Measurements from ENCODE around the gene VGF.

VGF gene

GRCh38 chr7:101159696-101160674 lies 5.4 kb downstream of the VGF start:
- H3K4me3 ChIP-seq (ENCODE audit: low read depth in 1 of 2, low read length in 2 of 2): no peak overlapping the region
- H4K20me1 ChIP-seq (ENCODE audit: insufficient read depth, low read length): peaks cover 10% of the 10 kb centered on the region
- H3K4me2 ChIP-seq (ENCODE audit: insufficient read depth, low read length): no peak overlapping the region
- H3K79me2 ChIP-seq (ENCODE audit: insufficient read depth, low read length): peaks cover 13% of the 10 kb centered on the region
- H3K9me3 ChIP-seq (ENCODE audit: insufficient read depth, low read length, severe bottlenecking): no peaks in the 10 kb centered on the region
- no peak overlapping the region for H2AFZ ChIP-seq (ENCODE audit: low read depth, low read length)
- no peaks in the 10 kb centered on the region for H3K27me3 ChIP-seq (ENCODE audit: insufficient read depth, low read length, poor library complexity)
- H3K36me3 ChIP-seq (ENCODE audit: insufficient read depth, low read length): peaks cover 32% of the 10 kb centered on the region
- TF ChIP-seq EZH2 (IDR thresholded peaks at IDR 0.05; ENCODE audit: borderline replicate concordance, low read depth, low read length, severe bottlenecking): no peak
- H3K9ac ChIP-seq (ENCODE audit: low read depth, low read length): no peak overlapping the region
- DNase-seq (no peak), ATAC-seq (ENCODE audit: insufficient read depth, low read depth) (no peak)
- H3K4me1 ChIP-seq (ENCODE audit: insufficient read depth, low read length): peaks cover 41% of the 10 kb centered on the region
- no peak overlapping the region for H3K27ac ChIP-seq (ENCODE audit: low read length)

DNA sequence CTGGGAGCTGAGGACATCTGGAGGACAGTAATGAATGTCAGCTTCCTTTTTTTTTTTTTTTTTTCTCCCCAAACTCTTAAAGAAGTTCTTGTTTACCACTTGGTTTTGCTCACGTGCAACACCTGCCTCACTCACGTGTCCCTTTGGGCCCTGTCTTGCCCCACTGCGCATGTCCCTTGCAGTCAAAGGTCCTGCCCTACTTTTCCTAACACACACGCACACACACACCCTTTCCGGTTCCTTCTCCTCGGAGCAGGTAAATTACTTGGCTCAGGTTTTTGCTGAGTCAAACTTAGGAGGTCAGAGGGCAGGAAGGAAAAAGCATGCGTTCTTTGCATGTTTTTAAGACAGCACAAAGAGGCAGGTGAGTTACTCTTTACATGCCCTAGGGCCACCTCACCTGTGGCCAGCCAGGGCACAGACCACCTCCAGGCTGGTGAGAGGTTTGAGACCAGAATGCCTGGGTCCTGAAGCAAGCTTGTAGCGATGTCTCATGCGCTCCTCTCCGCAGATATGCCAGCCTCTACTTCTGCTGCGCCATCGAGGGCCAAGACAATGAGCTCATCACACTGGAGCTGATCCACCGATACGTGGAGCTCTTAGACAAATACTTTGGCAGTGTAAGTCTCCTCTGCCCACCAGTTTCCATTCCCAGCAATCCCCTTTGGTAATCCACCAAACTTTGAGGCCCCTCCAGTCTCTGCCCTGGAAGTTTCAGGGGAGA lies 8.3 kb downstream of the VGF start:
- DNase-seq (no peak), ATAC-seq (ENCODE audit: insufficient read depth, low read depth) (no peak)
- Histone ChIP-seq H3K36me3 (ENCODE audit: insufficient read depth, low read length) (peaks cover 32% of the 10 kb centered on the region), H3K27ac (ENCODE audit: low read length) (no peak overlapping the region), H3K79me2 (ENCODE audit: insufficient read depth, low read length) (peaks cover 14% of the 10 kb centered on the region), H3K4me1 (ENCODE audit: insufficient read depth, low read length) (peaks cover 18% of the 10 kb centered on the region), H3K9ac (ENCODE audit: low read depth, low read length) (no peak overlapping the region), H2AFZ (ENCODE audit: low read depth, low read length) (no peak overlapping the region), H3K4me3 (ENCODE audit: low read depth in 1 of 2, low read length in 2 of 2) (no peak overlapping the region), H3K4me2 (ENCODE audit: insufficient read depth, low read length) (no peak overlapping the region), H4K20me1 (ENCODE audit: insufficient read depth, low read length) (no peaks in the 10 kb centered on the region), H3K9me3 (ENCODE audit: insufficient read depth, low read length, severe bottlenecking) (no peaks in the 10 kb centered on the region), H3K27me3 (ENCODE audit: insufficient read depth, low read length, poor library complexity) (no peaks in the 10 kb centered on the region)
- TF ChIP-seq, protein P1, sequence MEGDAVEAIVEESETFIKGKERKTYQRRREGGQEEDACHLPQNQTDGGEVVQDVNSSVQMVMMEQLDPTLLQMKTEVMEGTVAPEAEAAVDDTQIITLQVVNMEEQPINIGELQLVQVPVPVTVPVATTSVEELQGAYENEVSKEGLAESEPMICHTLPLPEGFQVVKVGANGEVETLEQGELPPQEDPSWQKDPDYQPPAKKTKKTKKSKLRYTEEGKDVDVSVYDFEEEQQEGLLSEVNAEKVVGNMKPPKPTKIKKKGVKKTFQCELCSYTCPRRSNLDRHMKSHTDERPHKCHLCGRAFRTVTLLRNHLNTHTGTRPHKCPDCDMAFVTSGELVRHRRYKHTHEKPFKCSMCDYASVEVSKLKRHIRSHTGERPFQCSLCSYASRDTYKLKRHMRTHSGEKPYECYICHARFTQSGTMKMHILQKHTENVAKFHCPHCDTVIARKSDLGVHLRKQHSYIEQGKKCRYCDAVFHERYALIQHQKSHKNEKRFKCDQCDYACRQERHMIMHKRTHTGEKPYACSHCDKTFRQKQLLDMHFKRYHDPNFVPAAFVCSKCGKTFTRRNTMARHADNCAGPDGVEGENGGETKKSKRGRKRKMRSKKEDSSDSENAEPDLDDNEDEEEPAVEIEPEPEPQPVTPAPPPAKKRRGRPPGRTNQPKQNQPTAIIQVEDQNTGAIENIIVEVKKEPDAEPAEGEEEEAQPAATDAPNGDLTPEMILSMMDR (IDR thresholded peaks at IDR 0.05; ENCODE audit: borderline replicate concordance, extremely low read depth, low read length, poor library complexity, severe bottlenecking): no peak
- no peak for TF ChIP-seq EZH2 (IDR thresholded peaks at IDR 0.05; ENCODE audit: borderline replicate concordance, low read depth, low read length, severe bottlenecking)

DNA sequence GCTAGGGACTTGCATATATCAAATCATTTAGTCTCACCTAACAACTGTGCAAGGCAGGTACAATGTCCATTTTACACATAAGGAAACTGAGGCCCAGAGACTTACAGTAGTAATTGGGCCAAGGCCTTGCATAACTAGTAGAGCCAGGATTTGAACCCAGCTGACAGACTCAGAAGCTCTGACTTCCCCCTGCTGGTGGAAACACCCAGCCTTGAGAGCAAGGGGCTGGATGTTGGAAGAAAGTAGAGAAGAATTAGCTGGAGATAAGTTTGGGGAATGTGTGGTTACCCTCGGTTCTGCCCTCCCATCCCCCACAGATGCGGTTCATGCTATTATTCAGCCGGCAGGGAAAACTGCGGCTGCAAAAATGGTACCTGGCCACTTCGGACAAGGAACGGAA lies 9.1 kb downstream of the VGF start:
- ATAC-seq (ENCODE audit: insufficient read depth, low read depth) (no peak), DNase-seq (no peak)
- TF ChIP-seq EZH2 (IDR thresholded peaks at IDR 0.05; ENCODE audit: borderline replicate concordance, low read depth, low read length, severe bottlenecking): no peak
- TF ChIP-seq, protein P1 (IDR thresholded peaks at IDR 0.05; ENCODE audit: borderline replicate concordance, extremely low read depth, low read length, poor library complexity, severe bottlenecking): peak; percentile 26
- no peak overlapping the region for H3K4me2 ChIP-seq (ENCODE audit: insufficient read depth, low read length)
- no peaks in the 10 kb centered on the region for H3K27me3 ChIP-seq (ENCODE audit: insufficient read depth, low read length, poor library complexity)
- H3K9me3 ChIP-seq (ENCODE audit: insufficient read depth, low read length, severe bottlenecking): no peaks in the 10 kb centered on the region
- H2AFZ ChIP-seq (ENCODE audit: low read depth, low read length): no peak overlapping the region
- H3K4me3 ChIP-seq (ENCODE audit: low read depth in 1 of 2, low read length in 2 of 2): no peak overlapping the region
- no peak overlapping the region for H3K9ac ChIP-seq (ENCODE audit: low read depth, low read length)
- H3K36me3 ChIP-seq (ENCODE audit: insufficient read depth, low read length): peaks cover 32% of the 10 kb centered on the region
- H3K4me1 ChIP-seq (ENCODE audit: insufficient read depth, low read length): peaks cover 17% of the 10 kb centered on the region
- no peaks in the 10 kb centered on the region for H4K20me1 ChIP-seq (ENCODE audit: insufficient read depth, low read length)
- H3K27ac ChIP-seq (ENCODE audit: low read length): no peak overlapping the region
- H3K79me2 ChIP-seq (ENCODE audit: insufficient read depth, low read length): peaks cover 14% of the 10 kb centered on the region

DNA sequence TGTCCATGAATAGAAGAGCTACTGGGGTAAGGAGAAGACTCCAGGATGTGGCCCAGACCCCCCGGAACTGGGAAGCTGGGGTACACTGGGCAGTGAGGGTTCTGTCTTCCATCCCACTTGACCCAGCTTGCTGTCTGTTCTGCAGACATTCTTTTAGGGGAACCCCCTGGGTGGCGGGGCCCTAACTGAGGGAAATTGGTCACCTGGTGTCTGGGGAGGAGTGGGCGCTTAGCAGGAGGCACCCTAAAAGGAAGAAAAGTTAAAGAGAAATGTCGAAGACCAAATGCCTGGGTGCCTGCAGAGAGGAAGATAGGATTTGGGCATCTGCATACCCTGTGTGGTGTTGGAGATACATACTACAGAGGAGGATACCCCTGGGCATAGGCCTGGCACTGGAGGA lies 10.1 kb downstream of the VGF start:
- H3K9me3 ChIP-seq (ENCODE audit: insufficient read depth, low read length, severe bottlenecking): no peaks in the 10 kb centered on the region
- peak overlapping the region; percentile 78 for H3K9ac ChIP-seq (ENCODE audit: low read depth, low read length)
- H3K27ac ChIP-seq (ENCODE audit: low read length): peak overlapping the region; percentile 64
- H4K20me1 ChIP-seq (ENCODE audit: insufficient read depth, low read length): no peaks in the 10 kb centered on the region
- peaks cover 14% of the 10 kb centered on the region for H3K79me2 ChIP-seq (ENCODE audit: insufficient read depth, low read length)
- no peaks in the 10 kb centered on the region for H3K27me3 ChIP-seq (ENCODE audit: insufficient read depth, low read length, poor library complexity)
- peak overlapping the region; percentile 48 to 63; a peak in 3 of 4 replicates for H3K4me3 ChIP-seq (ENCODE audit: low read depth in 1 of 2, low read length in 2 of 2)
- peak overlapping the region; percentile 62; the same call in 1 of the 2 replicates for H2AFZ ChIP-seq (ENCODE audit: low read depth, low read length)
- H3K4me1 ChIP-seq (ENCODE audit: insufficient read depth, low read length): peaks cover 17% of the 10 kb centered on the region
- ATAC-seq (ENCODE audit: insufficient read depth, low read depth) (no peak), DNase-seq (no peak)
- TF ChIP-seq EZH2 (IDR thresholded peaks at IDR 0.05; ENCODE audit: borderline replicate concordance, low read depth, low read length, severe bottlenecking): no peak
- TF ChIP-seq, protein P1 (IDR thresholded peaks at IDR 0.05; ENCODE audit: borderline replicate concordance, extremely low read depth, low read length, poor library complexity, severe bottlenecking): no peak
- H3K4me2 ChIP-seq (ENCODE audit: insufficient read depth, low read length): peak overlapping the region; percentile 86
- H3K36me3 ChIP-seq (ENCODE audit: insufficient read depth, low read length): peaks cover 31% of the 10 kb centered on the region

Data from DND-41 (cell line).